Measurements from ENCODE around the gene FOXP1. TPM values are rescaled to one million over a fixed set of nuclear protein-coding genes. Genes with fewer than 3 reads are reported as not detected.

Gene FOXP1
- total RNA-seq, 4 donors from 2014 or later, result 13.2 to 46.6 (median 29.2) TPM

- DNase-seq (no peak), ATAC-seq (no peak)
- H3K9me3 ChIP-seq, result no peaks in the 10 kb centered on the region
- no peaks in the 10 kb centered on the region for H3K36me3 ChIP-seq
- no peak overlapping the region for H3K27ac ChIP-seq
- TF ChIP-seq CTCF (IDR thresholded peaks at IDR 0.05 in 4 of 5, conservative IDR thresholded peaks at IDR 0.05 in 1 of 5), result no peak
- H3K4me3 ChIP-seq, result no peak overlapping the region
- in situ Hi-C loops (cut with MboI; ENCODE audit: low sequenced_read_pairs in 4 of 4) (no loop called here), intact Hi-C loops (cut with DNase I; ENCODE audit: low total_unique reads) (no loop called here)
- H3K27me3 ChIP-seq, result no peaks in the 10 kb centered on the region
- peaks cover 0 to 7% of the 10 kb centered on the region in 2 donors for H3K4me1 ChIP-seq
Observed at GRCh38 chr3:71513081-71513480, 70.4 kb downstream of the FOXP1 start.

- in situ Hi-C loops (cut with MboI; ENCODE audit: low sequenced_read_pairs in 4 of 4) (no loop called here), intact Hi-C loops (cut with DNase I; ENCODE audit: low total_unique reads) (no loop called here)
- H3K36me3 ChIP-seq, result no peaks in the 10 kb centered on the region
- no peak overlapping the region for H3K27ac ChIP-seq
- no peak overlapping the region for H3K4me3 ChIP-seq
- H3K4me1 ChIP-seq, result peaks cover 0 to 7% of the 10 kb centered on the region in 2 donors
- ATAC-seq, result no peak
- no peaks in the 10 kb centered on the region for H3K27me3 ChIP-seq
- TF ChIP-seq POLR2A (IDR thresholded peaks at IDR 0.05) (no peak), CTCF (IDR thresholded peaks at IDR 0.05 in 4 of 5, conservative IDR thresholded peaks at IDR 0.05 in 1 of 5) (no peak)
- no peaks in the 10 kb centered on the region for H3K9me3 ChIP-seq
- no peak for DNase-seq
Observed at GRCh38 chr3:71512544-71512943, 71.0 kb downstream of the FOXP1 start.

- TF ChIP-seq POLR2A (IDR thresholded peaks at IDR 0.05) (no peak), CTCF (IDR thresholded peaks at IDR 0.05 in 4 of 5, conservative IDR thresholded peaks at IDR 0.05 in 1 of 5) (no peak)
- Histone ChIP-seq H3K36me3 (no peaks in the 10 kb centered on the region), H3K27ac (no peak overlapping the region), H3K4me3 (no peak overlapping the region), H3K9me3 (no peaks in the 10 kb centered on the region), H3K4me1 (peaks cover 3 to 9% of the 10 kb centered on the region in 2 donors), H3K27me3 (no peaks in the 10 kb centered on the region)
- intact Hi-C loops (cut with DNase I; ENCODE audit: low total_unique reads), result no loop called here
- ATAC-seq (no peak), DNase-seq (no peak)
- in situ Hi-C loops (cut with MboI; ENCODE audit: low sequenced_read_pairs in 4 of 4), result no loop called here
Observed at GRCh38 chr3:71512000-71512399, 71.5 kb downstream of the FOXP1 start.

- Histone ChIP-seq H3K27me3 (no peaks in the 10 kb centered on the region), H3K4me3 (no peak overlapping the region), H3K9me3 (no peaks in the 10 kb centered on the region), H3K27ac (no peak overlapping the region), H3K36me3 (no peaks in the 10 kb centered on the region), H3K4me1 (peaks cover 7 to 11% of the 10 kb centered on the region in 2 donors)
- TF ChIP-seq POLR2A (IDR thresholded peaks at IDR 0.05), result no peak
- TF ChIP-seq CTCF (IDR thresholded peaks at IDR 0.05 in 4 of 5, conservative IDR thresholded peaks at IDR 0.05 in 1 of 5), result no peak
- in situ Hi-C loops (cut with MboI; ENCODE audit: low sequenced_read_pairs in 4 of 4), result no loop called here
- no peak for DNase-seq
- intact Hi-C loops (cut with DNase I; ENCODE audit: low total_unique reads), result no loop called here
- ATAC-seq, result no peak
Observed at GRCh38 chr3:71511446-71511845, 72.1 kb downstream of the FOXP1 start.

- TF ChIP-seq POLR2A (IDR thresholded peaks at IDR 0.05) (no peak), CTCF (IDR thresholded peaks at IDR 0.05 in 4 of 5, conservative IDR thresholded peaks at IDR 0.05 in 1 of 5) (no peak)
- DNase-seq (no peak), ATAC-seq (no peak)
- intact Hi-C loops (cut with DNase I; ENCODE audit: low total_unique reads) (no loop called here), in situ Hi-C loops (cut with MboI; ENCODE audit: low sequenced_read_pairs in 4 of 4) (no loop called here)
- H3K27ac ChIP-seq, result no peak overlapping the region
- no peaks in the 10 kb centered on the region for H3K9me3 ChIP-seq
- H3K4me1 ChIP-seq, result peaks cover 7 to 11% of the 10 kb centered on the region in 2 donors
- no peak overlapping the region for H3K4me3 ChIP-seq
- H3K27me3 ChIP-seq, result no peaks in the 10 kb centered on the region
- no peaks in the 10 kb centered on the region for H3K36me3 ChIP-seq
Observed at GRCh38 chr3:71511037-71511436, 72.5 kb downstream of the FOXP1 start.
